Measurements from ENCODE around the gene CDH9.

CDH9 gene

DNA sequence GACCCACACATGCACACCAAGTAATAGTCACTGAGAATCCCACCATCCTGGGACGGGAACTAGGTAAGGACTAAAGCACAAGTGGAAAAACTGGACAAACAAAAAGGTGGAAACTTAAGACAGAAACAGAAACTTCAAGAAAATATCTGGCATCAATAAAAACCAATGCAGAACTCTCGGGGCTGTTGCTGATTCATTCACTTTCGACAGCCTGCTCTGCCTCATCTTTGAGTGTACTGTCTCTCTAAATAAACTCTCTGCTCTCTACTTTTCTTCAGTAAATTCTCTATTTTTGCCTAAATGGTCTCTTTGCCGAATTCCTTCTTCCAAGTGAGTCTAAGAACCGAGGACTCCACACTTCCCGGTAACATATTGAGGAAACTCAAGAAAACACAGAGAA is 116.9 kb downstream of the CDH9 start:
- Histone ChIP-seq H3K27me3 (no peaks in the 10 kb centered on the region), H3K9me3 (no peaks in the 10 kb centered on the region), H3K27ac (no peak overlapping the region), H3K4me1 (ENCODE audit: control insufficient read depth in 1 of 2, insufficient read depth in 1 of 2, low read depth in 1 of 2, low read length in 1 of 2) (no peaks in the 10 kb centered on the region), H3K4me3 (ENCODE audit: low read depth in 1 of 2, low read length in 1 of 2) (no peak overlapping the region), H3K36me3 (no peaks in the 10 kb centered on the region)
- TF ChIP-seq, protein P1, sequence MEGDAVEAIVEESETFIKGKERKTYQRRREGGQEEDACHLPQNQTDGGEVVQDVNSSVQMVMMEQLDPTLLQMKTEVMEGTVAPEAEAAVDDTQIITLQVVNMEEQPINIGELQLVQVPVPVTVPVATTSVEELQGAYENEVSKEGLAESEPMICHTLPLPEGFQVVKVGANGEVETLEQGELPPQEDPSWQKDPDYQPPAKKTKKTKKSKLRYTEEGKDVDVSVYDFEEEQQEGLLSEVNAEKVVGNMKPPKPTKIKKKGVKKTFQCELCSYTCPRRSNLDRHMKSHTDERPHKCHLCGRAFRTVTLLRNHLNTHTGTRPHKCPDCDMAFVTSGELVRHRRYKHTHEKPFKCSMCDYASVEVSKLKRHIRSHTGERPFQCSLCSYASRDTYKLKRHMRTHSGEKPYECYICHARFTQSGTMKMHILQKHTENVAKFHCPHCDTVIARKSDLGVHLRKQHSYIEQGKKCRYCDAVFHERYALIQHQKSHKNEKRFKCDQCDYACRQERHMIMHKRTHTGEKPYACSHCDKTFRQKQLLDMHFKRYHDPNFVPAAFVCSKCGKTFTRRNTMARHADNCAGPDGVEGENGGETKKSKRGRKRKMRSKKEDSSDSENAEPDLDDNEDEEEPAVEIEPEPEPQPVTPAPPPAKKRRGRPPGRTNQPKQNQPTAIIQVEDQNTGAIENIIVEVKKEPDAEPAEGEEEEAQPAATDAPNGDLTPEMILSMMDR (IDR thresholded peaks at IDR 0.05) = no peak

DNA sequence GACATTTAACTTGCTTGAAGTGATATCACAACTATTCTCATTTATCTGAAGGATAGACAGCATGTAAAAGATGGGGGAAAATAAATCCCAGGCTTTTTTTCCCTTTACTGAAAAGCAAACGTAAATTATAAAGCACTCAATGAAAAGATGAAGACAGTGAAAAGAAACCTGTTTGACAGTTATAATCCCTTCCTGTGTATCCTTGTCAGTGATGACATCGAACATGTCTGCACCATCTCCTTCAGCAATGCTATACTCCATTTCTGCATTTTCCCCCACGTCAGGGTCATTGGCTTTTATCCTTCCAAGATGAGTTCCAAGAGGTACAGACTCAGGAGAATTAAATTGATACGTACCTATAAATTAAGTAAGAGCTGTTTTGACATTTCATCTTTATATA is 134.9 kb downstream of the CDH9 start:
- Histone ChIP-seq H3K27me3 (no peaks in the 10 kb centered on the region), H3K36me3 (no peaks in the 10 kb centered on the region), H3K4me1 (ENCODE audit: control insufficient read depth in 1 of 2, insufficient read depth in 1 of 2, low read depth in 1 of 2, low read length in 1 of 2) (no peaks in the 10 kb centered on the region), H3K4me3 (ENCODE audit: low read depth in 1 of 2, low read length in 1 of 2) (no peak overlapping the region), H3K9me3 (no peaks in the 10 kb centered on the region), H3K27ac (no peak overlapping the region)
- TF ChIP-seq, protein P1 (IDR thresholded peaks at IDR 0.05) = no peak

DNA sequence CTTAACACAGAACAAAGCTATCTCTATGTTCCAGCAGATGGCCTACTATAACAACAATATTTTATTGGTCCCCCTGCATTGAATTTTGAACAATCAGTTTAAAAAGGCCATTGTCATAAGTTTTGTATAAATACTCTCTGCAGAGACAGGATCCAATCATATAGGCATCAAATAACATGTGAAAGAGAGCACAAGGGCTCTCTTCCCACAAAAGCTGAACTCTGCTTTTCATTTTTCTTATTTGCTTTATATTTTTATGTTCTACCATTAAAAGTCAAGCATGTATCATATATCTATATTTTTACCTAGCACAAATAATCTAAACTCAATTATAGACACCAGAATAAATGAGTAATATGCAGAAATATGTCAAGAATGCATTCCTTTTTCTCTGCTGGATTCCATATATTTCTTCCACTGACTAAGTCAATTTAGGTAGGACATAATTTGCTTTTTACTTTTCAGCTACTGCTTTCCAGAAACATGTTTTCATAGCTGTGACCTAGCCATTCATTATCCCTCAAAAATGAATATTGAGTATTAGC is 143.6 kb downstream of the CDH9 start:
- Histone ChIP-seq H3K36me3 (no peaks in the 10 kb centered on the region), H3K9me3 (no peaks in the 10 kb centered on the region), H3K27me3 (no peaks in the 10 kb centered on the region), H3K4me1 (ENCODE audit: control insufficient read depth in 1 of 2, insufficient read depth in 1 of 2, low read depth in 1 of 2, low read length in 1 of 2) (no peaks in the 10 kb centered on the region), H3K27ac (no peak overlapping the region), H3K4me3 (ENCODE audit: low read depth in 1 of 2, low read length in 1 of 2) (no peak overlapping the region)
- TF ChIP-seq, protein P1 (IDR thresholded peaks at IDR 0.05) = no peak

DNA sequence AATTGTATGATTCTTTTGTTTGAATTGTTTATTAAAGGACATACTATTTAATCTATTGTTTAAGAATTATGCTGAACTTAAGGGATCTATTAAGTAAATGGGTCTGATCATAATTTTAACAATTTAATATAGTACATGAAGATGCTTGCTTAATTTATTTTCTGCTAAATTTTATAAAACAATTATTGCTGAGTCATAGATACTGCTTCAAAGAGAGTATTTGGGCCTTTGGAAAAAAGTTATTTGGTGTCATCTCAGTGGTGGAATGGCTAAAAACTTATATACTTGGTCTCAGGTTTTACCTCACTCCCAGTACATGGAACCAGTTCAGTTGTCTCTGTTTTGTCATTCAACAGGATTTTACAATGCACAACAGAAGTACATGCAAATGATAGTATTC is 145.3 kb downstream of the CDH9 start:
- Histone ChIP-seq H3K4me3 (ENCODE audit: low read depth in 1 of 2, low read length in 1 of 2) (no peak overlapping the region), H3K27me3 (no peaks in the 10 kb centered on the region), H3K27ac (no peak overlapping the region), H3K4me1 (ENCODE audit: control insufficient read depth in 1 of 2, insufficient read depth in 1 of 2, low read depth in 1 of 2, low read length in 1 of 2) (no peaks in the 10 kb centered on the region), H3K9me3 (no peaks in the 10 kb centered on the region), H3K36me3 (no peaks in the 10 kb centered on the region)
- TF ChIP-seq, protein P1 (IDR thresholded peaks at IDR 0.05) = no peak

DNA sequence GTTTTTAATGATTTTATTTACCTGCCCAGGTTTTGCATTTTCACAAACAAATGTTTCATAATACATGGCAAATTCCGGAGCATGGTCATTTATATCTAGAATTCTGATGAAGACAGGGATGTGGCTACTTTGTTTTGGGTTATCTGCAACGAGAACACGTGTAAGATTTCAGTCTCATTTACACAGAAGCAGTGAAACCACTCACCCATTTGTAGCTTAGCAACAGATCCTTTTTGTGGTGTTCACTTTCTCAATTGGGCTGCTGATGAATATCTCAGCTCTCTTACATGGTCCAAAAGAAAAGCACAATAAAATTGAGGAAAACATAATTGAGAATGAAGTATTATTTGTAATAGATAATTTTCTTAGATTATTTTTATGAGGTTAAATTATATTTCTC is 148.6 kb downstream of the CDH9 start:
- Histone ChIP-seq H3K4me1 (ENCODE audit: control insufficient read depth in 1 of 2, insufficient read depth in 1 of 2, low read depth in 1 of 2, low read length in 1 of 2) (no peaks in the 10 kb centered on the region), H3K27ac (no peak overlapping the region), H3K9me3 (no peaks in the 10 kb centered on the region), H3K27me3 (no peaks in the 10 kb centered on the region), H3K4me3 (ENCODE audit: low read depth in 1 of 2, low read length in 1 of 2) (no peak overlapping the region), H3K36me3 (no peaks in the 10 kb centered on the region)
- TF ChIP-seq, protein P1 (IDR thresholded peaks at IDR 0.05) = no peak

DNA sequence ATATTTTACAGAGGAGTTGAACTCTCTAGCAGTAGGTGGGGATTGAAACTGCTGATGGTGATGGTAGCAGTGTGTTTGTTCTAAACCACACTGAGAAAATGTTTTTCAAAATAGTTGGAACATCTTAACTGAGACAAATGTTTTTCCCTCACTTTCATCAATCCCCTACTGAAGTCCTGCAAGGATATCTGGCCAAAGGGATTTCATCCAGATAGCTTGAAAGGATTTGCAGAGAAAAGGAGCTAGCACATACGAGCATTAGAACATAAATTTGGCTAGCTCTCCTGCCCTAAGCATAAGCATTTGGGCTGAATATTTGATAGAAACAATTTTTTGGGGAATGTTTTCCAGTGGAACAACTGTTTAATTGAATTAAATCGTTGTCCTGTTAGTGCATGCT is 153.9 kb downstream of the CDH9 start:
- TF ChIP-seq, protein P1 (IDR thresholded peaks at IDR 0.05) = no peak
- Histone ChIP-seq H3K4me1 (ENCODE audit: control insufficient read depth in 1 of 2, insufficient read depth in 1 of 2, low read depth in 1 of 2, low read length in 1 of 2) (no peaks in the 10 kb centered on the region), H3K27ac (no peak overlapping the region), H3K9me3 (no peaks in the 10 kb centered on the region), H3K27me3 (no peaks in the 10 kb centered on the region), H3K36me3 (no peaks in the 10 kb centered on the region), H3K4me3 (ENCODE audit: low read depth in 1 of 2, low read length in 1 of 2) (no peak overlapping the region)

All from neutrophil (primary cell).